ENCODE results near the gene AIF1L.

The AIF1L gene

GRCh38 chr9:131117762-131118145, 21.4 kb downstream of the AIF1L start:
- no peak for TF ChIP-seq CTCF (conservative IDR thresholded peaks at IDR 0.05)
- H3K27ac ChIP-seq = no peak overlapping the region

- no peak for TF ChIP-seq CTCF (conservative IDR thresholded peaks at IDR 0.05)
Observed at GRCh38 chr9:131119600-131119999, 23.3 kb downstream of the AIF1L start.

GRCh38 chr9:131120620-131121228, 24.4 kb downstream of the AIF1L start:
- no peak for TF ChIP-seq CTCF (conservative IDR thresholded peaks at IDR 0.05)
- no peak overlapping the region for H3K27ac ChIP-seq

More at GRCh38 chr9:131119600-131119999, 23.3 kb downstream of the AIF1L start:
- H3K27ac ChIP-seq = no peak overlapping the region

- H3K27ac ChIP-seq = no peak overlapping the region
- no peak for TF ChIP-seq CTCF (conservative IDR thresholded peaks at IDR 0.05)
Observed at GRCh38 chr9:131121346-131121745, 25.0 kb downstream of the AIF1L start.

GRCh38 chr9:131122158-131122557, 25.8 kb downstream of the AIF1L start:
- TF ChIP-seq CTCF (conservative IDR thresholded peaks at IDR 0.05) = no peak
- H3K27ac ChIP-seq = no peak overlapping the region

GRCh38 chr9:131125038-131125287, 28.6 kb downstream of the AIF1L start:
- peak overlapping the region; percentile 88 for H3K27ac ChIP-seq
- no peak for TF ChIP-seq CTCF (conservative IDR thresholded peaks at IDR 0.05)

GRCh38 chr9:131125288-131126058, 29.1 kb downstream of the AIF1L start, which contains the start of gene NUP214:
NUP214 (plus strand) TSS chr9:131125586; CDS start chr9:131125705, 119 bp downstream.
- no peak for TF ChIP-seq CTCF (conservative IDR thresholded peaks at IDR 0.05)
- peak within 1 kb of the TSS; percentile 88 for H3K27ac ChIP-seq

All from VCaP (cell line).